Stimulated activated CD4-positive, alpha-beta T cell treated with anti-CD3 and anti-CD28 coated beads, Interleukin-1b, Interleukin-23, amount 100 ng/mL, for 4 hours (primary cell): Measurements from ENCODE around the gene NPHS1.
A peak's percentile ranks its signal among the peaks of the same experiment; 100 is the strongest.
"Not testable (repeated sequence)": the region's sequence is repeated elsewhere in the genome, so short reads cannot be mapped to it uniquely, and the experiment has no call there.

ENCODE experiments used
- DNase-seq, 2 donors: peaks; one replicate each; pipeline ENCODE4 v3.0.0-alpha.2; 2020; ENCODE audit warnings: low read depth in 2 of 2

NPHS1 gene

DNA sequence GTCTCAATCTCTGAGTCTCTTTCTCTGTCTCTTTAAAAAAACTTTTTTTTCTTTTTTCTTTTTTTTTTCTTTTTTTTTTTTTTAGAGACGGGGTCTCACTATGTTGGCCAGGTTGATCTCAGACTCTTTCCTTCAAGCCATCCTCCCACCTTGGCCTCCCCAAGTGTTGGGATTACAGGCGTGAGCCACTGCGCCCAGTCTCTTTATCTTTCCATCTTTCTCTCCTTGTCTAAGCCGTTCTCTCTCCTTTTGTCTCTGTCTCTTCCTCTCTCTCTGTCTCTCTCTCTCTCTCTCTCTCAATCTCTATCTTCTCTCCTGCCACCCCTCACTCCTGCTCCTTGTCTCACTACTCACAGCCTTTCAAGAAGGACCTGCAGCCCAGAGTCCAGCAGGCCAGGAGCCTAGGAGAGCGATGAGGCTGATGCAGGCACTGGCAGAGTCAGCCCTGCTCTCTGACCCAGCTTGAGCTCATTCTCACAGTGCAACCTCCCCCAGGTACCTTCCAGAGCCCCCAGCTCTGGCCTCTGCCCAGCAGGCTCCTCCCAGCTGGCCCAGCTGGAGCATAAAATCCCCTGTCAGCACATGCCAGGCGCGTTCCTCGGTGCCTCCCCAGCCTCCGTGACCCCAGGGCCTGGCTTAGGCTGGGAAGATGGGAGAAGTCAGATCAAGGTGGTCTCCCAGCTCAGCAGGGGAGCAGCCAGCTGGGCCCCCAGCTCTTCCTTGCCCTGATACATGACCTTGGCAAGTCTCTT, at the start of gene NPHS1:
Gene NPHS1 (minus strand): TSS at position 476 of the 752 bp plus-strand sequence. CDS start 667 bp downstream, outside the sequence.
- DNase-seq: no peak

- DNase-seq: no peak
These were observed 48.8 kb upstream of the NPHS1 start for GRCh38 chr19:35901055-35901644.

DNA sequence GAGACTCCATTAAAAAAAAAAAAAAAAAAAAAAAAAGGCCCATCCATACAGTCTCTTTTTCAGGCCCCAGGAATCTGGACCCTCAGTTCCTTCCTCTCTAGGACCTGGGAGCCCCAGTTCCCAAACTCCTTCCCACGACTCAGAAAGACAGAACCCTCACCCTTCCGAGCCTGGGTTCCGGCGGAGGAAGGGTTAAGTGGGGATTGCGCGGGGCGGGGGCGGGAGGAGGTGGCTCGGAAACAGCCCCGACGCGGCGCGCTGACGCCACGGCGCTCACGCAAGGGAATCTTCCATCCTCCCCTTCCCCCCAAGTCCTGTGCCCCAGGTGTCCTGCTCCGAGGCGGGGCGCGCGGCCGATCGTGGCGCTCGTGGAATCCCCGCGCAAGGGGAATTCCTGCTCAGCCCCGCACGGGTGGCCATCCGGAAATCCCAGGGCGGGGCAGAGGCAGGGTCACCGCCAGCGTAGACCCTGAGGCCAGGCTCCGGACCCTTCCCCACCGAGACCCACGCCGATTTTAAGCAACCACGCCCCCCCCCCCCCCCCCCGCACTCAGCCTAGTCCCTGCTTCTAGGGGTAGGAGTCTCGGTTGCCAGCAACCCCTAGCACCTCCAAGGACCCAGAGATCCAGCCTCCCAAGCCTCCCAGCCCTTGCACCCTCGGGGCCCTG, 47.4 kb upstream of the NPHS1 start:
- DNase-seq: peak; percentile 82 to 83

DNA sequence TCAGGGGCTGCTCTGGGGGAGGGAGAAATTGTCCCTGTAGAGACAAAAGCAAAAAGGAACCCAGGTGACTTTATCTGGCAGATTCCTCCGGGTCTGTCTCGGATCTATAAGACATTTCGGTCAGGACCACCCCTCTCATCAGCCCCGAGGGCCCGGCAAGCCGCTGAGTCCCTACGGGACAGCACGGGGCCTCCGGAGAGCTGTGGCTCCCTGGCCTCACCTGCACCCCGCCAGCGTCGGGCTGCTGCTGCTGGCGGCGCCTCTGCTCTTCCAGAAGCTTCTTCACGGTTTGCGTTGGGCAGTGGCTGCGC, 46.1 kb upstream of the NPHS1 start:
- no peak for DNase-seq

DNA sequence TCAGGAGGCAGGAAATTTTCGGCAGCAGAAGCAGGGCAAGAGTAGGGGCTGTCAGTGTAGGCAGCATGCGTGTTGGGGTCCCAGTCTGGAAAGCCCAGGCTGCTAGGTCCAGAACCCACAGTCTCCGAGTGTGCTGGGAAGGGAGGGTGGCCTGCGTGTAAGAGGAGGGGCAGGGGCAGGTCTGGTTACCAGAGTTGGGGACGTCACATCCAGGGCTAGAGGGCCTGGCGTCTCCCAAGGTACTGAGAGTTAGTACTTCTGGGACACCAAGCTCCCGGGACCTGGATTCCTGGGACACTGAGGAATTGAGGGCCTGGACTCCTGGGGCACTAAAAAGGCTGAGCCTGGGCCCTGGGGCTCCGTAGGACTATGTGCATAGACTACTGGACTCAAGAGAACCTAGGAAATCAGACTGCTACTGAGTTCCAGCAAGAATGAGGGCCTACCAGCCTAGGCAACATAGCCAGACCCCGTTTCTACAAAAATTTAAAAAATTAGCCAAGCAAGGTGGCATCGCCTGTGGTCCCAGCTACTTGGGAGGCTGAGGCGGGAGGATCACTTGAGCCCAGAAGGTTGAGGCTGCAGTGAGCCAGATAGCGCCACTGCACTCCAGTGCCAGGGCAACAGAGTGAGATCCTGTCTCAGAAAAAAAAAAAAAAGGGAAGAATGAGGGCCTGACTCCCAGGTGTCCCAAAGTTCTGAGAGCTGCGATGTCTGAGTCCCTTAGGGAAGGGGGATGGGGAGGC, 45.6 kb upstream of the NPHS1 start:
- no peak for DNase-seq

DNA sequence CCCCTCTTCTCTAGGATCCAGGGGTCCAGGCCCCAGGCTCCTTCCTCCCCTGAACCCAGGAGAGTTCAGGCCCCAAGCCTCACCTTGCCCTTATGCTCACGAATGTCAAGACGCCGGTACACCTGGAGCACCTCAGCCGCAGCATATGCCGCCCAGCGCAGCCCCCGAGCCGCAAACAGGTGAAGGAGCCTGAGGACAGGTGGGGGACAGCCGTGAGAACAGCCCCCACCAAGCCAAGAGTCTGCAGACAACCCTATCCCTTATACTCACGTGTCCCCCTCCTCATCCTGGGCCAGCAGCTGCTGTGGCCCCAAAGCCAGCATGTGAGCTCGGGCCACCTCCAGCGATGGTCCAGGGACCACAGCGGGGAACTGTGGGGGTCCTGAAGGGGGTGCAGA, 44.3 kb upstream of the NPHS1 start:
- no peak for DNase-seq

GRCh38 chr19:35895911-35896642, 43.8 kb upstream of the NPHS1 start:
- no peak for DNase-seq

DNA sequence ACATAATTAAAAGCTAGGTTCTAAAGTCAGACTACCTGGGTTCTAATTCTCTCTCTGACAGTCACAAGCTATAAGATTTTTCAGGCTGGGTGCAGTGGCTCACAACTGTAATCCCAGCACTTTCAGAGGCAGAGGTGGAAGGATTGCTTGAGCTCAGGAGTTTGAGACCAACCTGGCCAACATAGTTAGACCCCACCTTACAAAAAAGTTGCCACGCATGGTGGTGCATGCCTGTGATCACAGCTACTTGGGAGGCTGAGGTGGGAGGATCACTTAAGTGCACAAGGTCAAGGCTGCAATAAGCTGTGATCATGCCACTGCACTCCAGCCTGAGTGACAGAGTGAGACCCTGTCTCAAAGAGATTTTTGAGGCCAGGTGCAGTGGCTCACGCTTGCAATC, 42.0 kb upstream of the NPHS1 start:
- no peak for DNase-seq

GRCh38 chr19:35891819-35892218, 39.5 kb upstream of the NPHS1 start:
- DNase-seq: not testable (repeated sequence)

DNA sequence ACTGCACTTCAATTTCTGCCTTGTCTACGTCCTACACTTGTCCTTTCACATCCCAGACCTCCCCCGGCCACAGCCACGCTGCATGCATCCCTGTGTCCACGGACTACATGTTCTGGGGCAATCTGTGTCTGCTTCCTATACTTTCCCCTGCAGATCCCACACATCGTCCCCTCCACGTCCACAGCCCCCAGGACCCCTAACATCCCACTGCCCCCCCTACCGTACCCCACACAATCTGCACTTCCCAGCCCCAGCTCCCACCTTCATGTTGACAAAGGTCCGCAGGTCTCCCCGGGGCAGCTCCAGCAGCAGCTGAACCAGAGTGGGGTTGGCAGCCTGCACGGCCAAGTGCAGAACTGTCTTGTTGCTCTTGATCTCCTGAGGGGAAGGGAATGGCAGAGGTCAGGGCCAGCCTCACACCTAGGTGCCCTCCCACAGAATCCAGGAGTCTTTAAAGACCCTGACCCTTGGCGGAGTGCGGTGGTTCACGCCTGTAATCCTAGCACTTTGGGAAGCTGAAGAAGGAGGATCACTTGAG, 37.9 kb upstream of the NPHS1 start:
- DNase-seq: no peak

DNA sequence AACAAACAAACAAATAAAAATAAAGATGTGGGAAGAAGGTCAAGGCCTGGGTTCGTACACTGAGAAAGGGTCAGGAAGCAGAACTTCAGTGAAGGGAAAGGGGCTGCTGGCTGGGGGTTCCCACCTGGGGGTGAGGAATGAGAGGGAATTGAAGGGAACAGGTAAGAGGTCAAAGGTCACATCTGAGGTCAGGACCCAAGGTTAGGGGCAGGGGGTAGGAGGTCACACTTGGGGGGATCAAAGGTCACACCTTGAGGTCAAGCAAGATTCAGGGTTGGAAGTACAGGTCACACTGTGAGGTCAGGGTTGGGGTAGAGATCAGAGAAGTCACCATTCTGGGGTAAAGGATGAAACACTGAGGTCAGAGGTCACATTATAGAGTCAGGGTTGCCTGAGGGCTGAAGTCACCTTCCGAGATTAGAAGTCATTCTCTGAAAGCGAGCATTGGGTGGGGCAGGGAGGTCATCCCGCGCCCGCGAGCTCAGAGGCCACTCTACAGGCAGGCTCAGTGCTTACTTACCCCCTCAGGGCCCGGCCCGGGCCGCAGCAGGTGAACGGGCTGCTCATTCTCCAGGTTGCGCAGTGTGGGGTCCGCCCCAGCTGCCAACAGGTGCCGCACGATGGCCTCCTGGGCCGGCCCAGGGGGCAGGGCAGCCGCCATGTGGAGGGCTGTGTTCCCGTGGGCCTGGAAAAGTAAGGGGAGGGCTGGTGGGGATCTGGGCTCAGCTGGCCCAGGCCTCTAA, 37.2 kb upstream of the NPHS1 start:
- DNase-seq: no peak

DNA sequence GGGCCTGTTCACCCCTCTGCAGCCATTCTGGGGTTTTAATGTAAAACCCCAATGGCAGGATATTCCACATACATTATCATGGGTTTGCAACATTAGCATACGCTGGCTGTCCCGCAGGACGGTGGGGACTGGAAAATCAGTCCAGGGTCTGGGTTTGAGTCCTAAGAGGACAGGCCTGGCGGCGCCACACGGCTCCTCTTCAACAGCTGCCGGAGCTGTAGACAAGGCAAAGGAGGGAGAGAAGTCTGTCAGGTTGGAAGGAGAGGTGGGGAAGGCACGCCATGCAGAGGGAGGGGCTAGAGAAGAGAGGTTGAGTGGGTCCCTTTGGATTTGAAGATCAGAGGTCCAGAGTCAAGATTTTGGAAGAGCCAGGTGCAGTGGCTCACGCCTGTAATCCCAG, 36.1 kb upstream of the NPHS1 start:
- DNase-seq: no peak

GRCh38 chr19:35887197-35887596, 34.9 kb upstream of the NPHS1 start:
- no peak for DNase-seq

GRCh38 chr19:35885904-35886303, 33.6 kb upstream of the NPHS1 start:
- DNase-seq: no peak

DNA sequence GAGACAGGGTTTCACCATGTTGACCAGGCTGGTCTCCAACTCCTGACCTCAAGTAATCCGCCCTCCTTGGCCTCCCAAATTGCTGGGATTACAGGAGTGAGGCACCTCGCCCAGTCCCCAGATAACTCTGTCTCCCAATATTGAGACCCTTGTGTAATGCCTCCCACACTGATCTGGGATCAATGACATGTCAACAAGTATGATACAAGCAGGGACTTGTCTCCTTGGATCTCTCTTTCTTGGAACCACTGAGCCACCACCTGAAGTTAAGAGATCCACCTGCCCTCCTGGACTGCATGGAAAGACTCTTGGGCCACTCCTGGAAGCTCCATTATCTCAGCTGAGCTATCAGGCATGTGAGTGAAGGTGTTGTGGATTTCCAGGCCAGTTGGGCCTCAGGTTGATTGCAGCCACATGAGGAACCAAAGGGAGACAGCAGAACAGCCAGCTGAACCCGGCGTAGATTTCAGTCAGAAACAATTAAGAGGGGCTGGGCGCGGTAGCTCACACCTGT, 33.0 kb upstream of the NPHS1 start:
- DNase-seq: no peak

- DNase-seq: no peak
These were observed 31.6 kb upstream of the NPHS1 start for GRCh38 chr19:35883882-35884281.

GRCh38 chr19:35882114-35882832, 30.0 kb upstream of the NPHS1 start:
- DNase-seq: no peak

- DNase-seq: peak in 1 of 2 donors; percentile 72
These were observed 27.5 kb upstream of the NPHS1 start for GRCh38 chr19:35879770-35880317.

DNA sequence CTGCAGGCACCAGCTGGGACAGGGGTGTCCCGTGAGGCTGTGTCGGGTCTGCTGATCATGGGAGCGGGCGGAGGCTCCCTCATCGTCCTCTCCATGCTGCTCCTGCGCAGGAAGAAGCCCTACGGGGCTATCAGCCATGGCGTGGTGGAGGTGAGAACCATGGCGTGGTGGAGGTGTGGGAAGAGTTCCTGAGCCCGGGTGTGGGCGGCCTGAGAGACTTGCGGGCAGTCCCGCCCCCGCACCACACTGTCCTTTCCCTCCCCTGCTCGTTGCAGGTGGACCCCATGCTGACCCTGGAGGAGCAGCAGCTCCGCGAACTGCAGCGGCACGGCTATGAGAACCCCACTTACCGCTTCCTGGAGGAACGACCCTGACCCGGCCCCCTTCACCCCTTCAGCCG, 26.8 kb upstream of the NPHS1 start:
- DNase-seq: no peak
